IPS DF 6.9 (cell line): ENCODE data around the gene SEC14L2.

Experiments used
- DNase-seq: peaks from one replicate; pipeline ENCODE4 v3.0.0-alpha.2; 2013; ENCODE audit warnings: low read depth, low spot score
- H3K27ac ChIP-seq: one replicate; pipeline ENCODE4 v1.5.1; 2013; ENCODE audit warnings: low read length, control low read depth
- H3K27me3 ChIP-seq: 2 replicates; pipeline ENCODE4 v1.6.1; 2013; ENCODE audit warnings: mild to moderate bottlenecking, low read length; ENCODE audit not compliant: control insufficient read depth, insufficient read depth
- H3K36me3 ChIP-seq: 2 replicates; pipeline ENCODE4 v1.6.1; 2013; ENCODE audit warnings: low read length; ENCODE audit not compliant: control insufficient read depth, insufficient read depth
- H3K4me1 ChIP-seq: 2 replicates; pipeline ENCODE4 v1.6.1; 2013; ENCODE audit warnings: low read length; ENCODE audit not compliant: control insufficient read depth, insufficient read depth
- H3K4me3 ChIP-seq: 2 replicates; pipeline ENCODE4 v1.5.1; 2013; ENCODE audit warnings: mild to moderate bottlenecking, low read length
- H3K9me3 ChIP-seq: 2 replicates; pipeline ENCODE4 v1.6.1; 2013; ENCODE audit warnings: low read length, inconsistent platforms; ENCODE audit not compliant: control insufficient read depth, insufficient read depth
- WGBS: extraction: QIAGEN DNeasy Blood & Tissue Kit; methylation state at CpG from one replicate; pipeline ENCODE4 v1.1.7; 2013; ENCODE audit warnings: mixed read lengths, missing lambda C conversion rate; ENCODE audit not compliant: insufficient read length, insufficient coverage; 5-methylcytosine and 5-hydroxymethylcytosine counted together

Gene SEC14L2

GRCh38 chr22:30426388-30427353 lies 29.9 kb downstream of the SEC14L2 start:
- Histone ChIP-seq H3K36me3 (peaks cover 7% of the 10 kb centered on the region; the same call in 1 of the 2 replicates), H3K27ac (no peak overlapping the region), H3K9me3 (no peaks in the 10 kb centered on the region), H3K4me3 (peak overlapping the region; percentile 84; the same call in 1 of the 2 replicates), H3K4me1 (peaks cover 5% of the 10 kb centered on the region; the same call in 1 of the 2 replicates), H3K27me3 (no peaks in the 10 kb centered on the region)
- no CpG with 5 or more reads among the region's 29 CpGs for WGBS
- DNase-seq = peak; percentile 87

- H3K9me3 ChIP-seq = no peaks in the 10 kb centered on the region
- no peak overlapping the region for H3K4me3 ChIP-seq
- H3K27me3 ChIP-seq = no peaks in the 10 kb centered on the region
- no CpG with 5 or more reads among the region's 1 CpG for WGBS
- peaks cover 2% of the 10 kb centered on the region; the same call in 1 of the 2 replicates for H3K4me1 ChIP-seq
- H3K27ac ChIP-seq = no peak overlapping the region
- H3K36me3 ChIP-seq = peaks cover 7% of the 10 kb centered on the region; the same call in 1 of the 2 replicates
- DNase-seq = no peak
Measured at GRCh38 chr22:30427871-30428270, 31.1 kb downstream of the SEC14L2 start.

GRCh38 chr22:30429887-30430286 lies 33.1 kb downstream of the SEC14L2 start:
- DNase-seq = no peak
- H3K4me1 ChIP-seq = peaks cover 2% of the 10 kb centered on the region; the same call in 1 of the 2 replicates
- H3K27ac ChIP-seq = no peak overlapping the region
- no peaks in the 10 kb centered on the region for H3K9me3 ChIP-seq
- no peak overlapping the region for H3K4me3 ChIP-seq
- peaks cover 7% of the 10 kb centered on the region; the same call in 1 of the 2 replicates for H3K36me3 ChIP-seq
- WGBS = no CpG with 5 or more reads among the region's 4 CpGs
- no peaks in the 10 kb centered on the region for H3K27me3 ChIP-seq

GRCh38 chr22:30430933-30431332 lies 34.1 kb downstream of the SEC14L2 start:
- no peaks in the 10 kb centered on the region for H3K9me3 ChIP-seq
- no peak for DNase-seq

GRCh38 chr22:30432096-30432495 lies 35.3 kb downstream of the SEC14L2 start:
- no peak overlapping the region for H3K4me3 ChIP-seq
- H3K27ac ChIP-seq = no peak overlapping the region
- H3K27me3 ChIP-seq = no peaks in the 10 kb centered on the region
- no peak for DNase-seq
- peaks cover 7% of the 10 kb centered on the region; the same call in 1 of the 2 replicates for H3K36me3 ChIP-seq
- H3K4me1 ChIP-seq = peaks cover 2% of the 10 kb centered on the region; the same call in 1 of the 2 replicates
- no peaks in the 10 kb centered on the region for H3K9me3 ChIP-seq
- WGBS = no CpG with 5 or more reads among the region's 4 CpGs

More at GRCh38 chr22:30430933-30431332, 34.1 kb downstream of the SEC14L2 start:
- Histone ChIP-seq H3K4me1 (peaks cover 2% of the 10 kb centered on the region; the same call in 1 of the 2 replicates), H3K27me3 (no peaks in the 10 kb centered on the region), H3K36me3 (peaks cover 7% of the 10 kb centered on the region; the same call in 1 of the 2 replicates), H3K4me3 (no peak overlapping the region), H3K27ac (no peak overlapping the region)
- no CpG with 5 or more reads among the region's 4 CpGs for WGBS

GRCh38 chr22:30432520-30432919 lies 35.7 kb downstream of the SEC14L2 start:
- H3K36me3 ChIP-seq = peaks cover 7% of the 10 kb centered on the region; the same call in 1 of the 2 replicates
- peaks cover 2% of the 10 kb centered on the region; the same call in 1 of the 2 replicates for H3K4me1 ChIP-seq
- no peaks in the 10 kb centered on the region for H3K27me3 ChIP-seq
- no peaks in the 10 kb centered on the region for H3K9me3 ChIP-seq
- H3K4me3 ChIP-seq = no peak overlapping the region
- DNase-seq = no peak
- H3K27ac ChIP-seq = no peak overlapping the region
- WGBS = no CpG with 5 or more reads among the region's 2 CpGs

- no peaks in the 10 kb centered on the region for H3K27me3 ChIP-seq
- WGBS = no CpG with 5 or more reads among the region's 3 CpGs
- no peak for DNase-seq
- H3K27ac ChIP-seq = no peak overlapping the region
- peaks cover 2% of the 10 kb centered on the region; the same call in 1 of the 2 replicates for H3K4me1 ChIP-seq
- no peak overlapping the region for H3K4me3 ChIP-seq
- no peaks in the 10 kb centered on the region for H3K9me3 ChIP-seq
- H3K36me3 ChIP-seq = peaks cover 7% of the 10 kb centered on the region; the same call in 1 of the 2 replicates
Measured at GRCh38 chr22:30433227-30433626, 36.4 kb downstream of the SEC14L2 start.

GRCh38 chr22:30433773-30434172 lies 37.0 kb downstream of the SEC14L2 start:
- Histone ChIP-seq H3K9me3 (no peaks in the 10 kb centered on the region), H3K4me3 (no peak overlapping the region), H3K27me3 (no peaks in the 10 kb centered on the region), H3K4me1 (peaks cover 2% of the 10 kb centered on the region; the same call in 1 of the 2 replicates), H3K36me3 (peaks cover 1% of the 10 kb centered on the region; the same call in 1 of the 2 replicates), H3K27ac (no peak overlapping the region)
- DNase-seq = no peak
- no CpG with 5 or more reads among the region's 1 CpG for WGBS

GRCh38 chr22:30434843-30435242 lies 38.0 kb downstream of the SEC14L2 start:
- no peak for DNase-seq
- no CpG with 5 or more reads among the region's 1 CpG for WGBS
- H3K9me3 ChIP-seq = no peaks in the 10 kb centered on the region
- H3K4me1 ChIP-seq = peaks cover 2% of the 10 kb centered on the region; the same call in 1 of the 2 replicates
- no peak overlapping the region for H3K4me3 ChIP-seq
- no peak overlapping the region for H3K27ac ChIP-seq
- no peaks in the 10 kb centered on the region for H3K36me3 ChIP-seq
- H3K27me3 ChIP-seq = no peaks in the 10 kb centered on the region

- no peaks in the 10 kb centered on the region for H3K36me3 ChIP-seq
- H3K27me3 ChIP-seq = no peaks in the 10 kb centered on the region
- no peak overlapping the region for H3K4me3 ChIP-seq
- H3K4me1 ChIP-seq = no peaks in the 10 kb centered on the region
- H3K9me3 ChIP-seq = no peaks in the 10 kb centered on the region
- H3K27ac ChIP-seq = no peak overlapping the region
- no peak for DNase-seq
- no CpG with 5 or more reads among the region's 6 CpGs for WGBS
Measured at GRCh38 chr22:30435674-30436126, 38.9 kb downstream of the SEC14L2 start.
